AG04449 (cell line): ENCODE measurements around the gene KIF26B.

Experiments
- CTCF ChIA-PET: fragments of 350-600 bp; formaldehyde crosslinking; extraction: SDS; loops from one replicate; lab custom pipeline; 2021; ENCODE audit warnings: antibody characterized with exemption; lab: Yijun Ruan, JAX
- POLR2A ChIA-PET: fragments of 400-600, 350-600 bp; formaldehyde crosslinking; extraction: SDS; loops from one replicate; lab custom pipeline; 2020; ENCODE audit warnings: antibody characterized with exemption, inconsistent platforms; lab: Yijun Ruan, JAX
- DNase-seq: peaks from one replicate; pipeline ENCODE4 v3.0.0-alpha.2; 2010; ENCODE audit warnings: low read depth, low spot score
- H3K4me3 ChIP-seq: 2 replicates; pipeline ENCODE4 v1.5.1; 2011; ENCODE audit warnings: low read depth, mild to moderate bottlenecking, control low read depth, low read length
- CTCF ChIP-seq: IDR thresholded peaks from one replicate; pipeline ENCODE4 v1.5.1; 2011; ENCODE audit warnings: mild to moderate bottlenecking, moderate library complexity, low read length, control low read depth, inconsistent platforms; ENCODE audit not compliant: insufficient read depth; ENCODE audit errors: missing control alignments

KIF26B gene

GRCh38 chr1:245615001-245615400 is 460.2 kb downstream of the KIF26B start:
- ChIA-PET POLR2A (no interaction called here), CTCF (no interaction called here)
- no peak for TF ChIP-seq CTCF

GRCh38 chr1:245621589-245621988 is 466.8 kb downstream of the KIF26B start:
- no peak for DNase-seq
- ChIA-PET CTCF (no interaction called here), POLR2A (no interaction called here)

More at GRCh38 chr1:245615001-245615400, 460.2 kb downstream of the KIF26B start:
- DNase-seq, result no peak
- H3K4me3 ChIP-seq, result no peak overlapping the region

DNA sequence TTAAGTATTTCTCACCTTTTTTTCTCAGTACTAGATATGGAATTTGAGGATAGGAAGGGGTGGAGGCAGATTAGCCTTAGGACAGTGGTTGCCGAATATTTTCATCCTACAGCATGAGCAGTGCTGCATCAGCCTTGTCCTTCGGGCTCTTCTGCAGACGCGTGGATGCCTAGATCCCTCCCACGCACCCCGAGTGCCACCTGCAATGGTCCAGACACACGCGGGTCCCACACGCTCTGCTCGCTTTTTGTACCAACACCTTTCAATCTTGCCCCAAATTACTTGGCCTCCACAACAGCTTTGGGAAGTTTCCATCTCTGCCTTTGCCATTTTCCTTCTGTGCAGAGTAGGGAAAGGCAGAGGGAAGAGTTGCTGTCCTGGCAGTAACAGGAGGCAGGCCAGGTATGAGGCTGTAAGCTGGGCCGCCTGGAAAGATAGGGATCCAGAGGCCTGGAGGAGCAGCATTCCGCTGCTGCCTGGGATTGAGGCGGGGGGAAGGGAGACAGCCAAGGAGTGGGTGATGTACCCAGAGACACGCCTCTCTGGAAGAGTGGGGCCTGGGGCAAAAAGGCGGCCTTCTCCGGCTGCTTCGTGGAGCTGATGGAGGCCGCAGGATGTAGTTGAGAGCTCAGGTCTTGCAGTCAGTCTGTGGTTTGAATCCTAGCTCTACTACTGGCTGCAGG is 467.7 kb downstream of the KIF26B start:
- H3K4me3 ChIP-seq, result no peak overlapping the region
- ChIA-PET POLR2A (no interaction called here), CTCF (no interaction called here)
- DNase-seq, result no peak
- TF ChIP-seq CTCF, result no peak

More at GRCh38 chr1:245621589-245621988, 466.8 kb downstream of the KIF26B start:
- TF ChIP-seq CTCF, result no peak
- no peak overlapping the region for H3K4me3 ChIP-seq

- ChIA-PET CTCF (no interaction called here), POLR2A (no interaction called here)
- H3K4me3 ChIP-seq, result no peak overlapping the region
- no peak for DNase-seq
- TF ChIP-seq CTCF, result no peak
These were observed 486.6 kb downstream of the KIF26B start for GRCh38 chr1:245641384-245641783.

DNA sequence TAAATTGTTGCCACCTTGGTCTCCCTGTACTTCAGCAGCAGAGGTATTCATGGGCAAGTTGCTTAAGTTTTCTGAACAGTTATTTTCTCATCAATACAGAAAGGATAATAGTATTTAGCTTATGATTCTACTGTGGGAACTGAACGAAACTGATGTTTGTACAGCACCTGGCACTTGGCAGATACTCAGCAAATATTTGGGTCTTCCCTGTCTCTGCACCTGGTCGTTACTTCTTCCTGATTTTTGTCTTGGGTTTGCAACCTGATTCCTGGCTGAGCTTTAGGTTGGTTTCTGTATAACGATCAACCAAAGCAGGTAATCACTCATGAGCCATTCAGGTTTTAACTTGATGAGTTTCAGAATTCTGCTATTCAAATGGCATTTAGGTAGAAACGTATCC is 490.6 kb downstream of the KIF26B start:
- no peak for TF ChIP-seq CTCF
- CTCF ChIA-PET, result no interaction called here
- H3K4me3 ChIP-seq, result no peak overlapping the region
- DNase-seq, result no peak
- POLR2A ChIA-PET, result no interaction called here

DNA sequence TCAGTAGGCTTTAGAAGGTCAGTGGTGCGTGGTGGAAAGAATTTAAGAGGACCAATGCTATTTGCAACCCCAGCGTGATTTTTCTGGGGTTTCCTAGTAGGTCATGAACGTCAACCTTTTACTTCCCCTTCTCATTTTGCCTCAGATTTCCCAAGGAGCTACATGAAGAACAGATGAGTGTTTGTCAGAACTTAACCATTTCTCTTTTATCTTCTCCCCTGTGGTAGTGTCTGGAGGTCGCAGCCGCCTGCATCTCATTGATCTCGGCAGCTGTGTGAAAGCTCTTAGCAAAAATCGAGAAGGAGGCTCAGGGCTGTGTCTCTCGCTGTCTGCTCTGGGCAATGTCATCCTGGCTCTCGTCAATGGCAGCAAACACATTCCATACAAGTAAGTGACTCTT is 491.1 kb downstream of the KIF26B start:
- ChIA-PET POLR2A (no interaction called here), CTCF (no interaction called here)
- no peak for TF ChIP-seq CTCF
- DNase-seq, result no peak
- no peak overlapping the region for H3K4me3 ChIP-seq
